GM21381 (cell line): ENCODE measurements around the gene CXorf66.
A peak's percentile ranks its signal among the peaks of the same experiment; 100 is the strongest.
"Not testable (repeated sequence)": the region's sequence is repeated elsewhere in the genome, so short reads cannot be mapped to it uniquely, and the experiment has no call there.

Source experiments
- ATAC-seq: cut with Tn5 transposase; IDR thresholded peaks from one replicate; pipeline ENCODE4 v1.9.1; 2021; ENCODE audit warnings: mild to moderate bottlenecking, moderate library complexity; ENCODE audit not compliant: unreplicated experiment

The CXorf66 gene, protein sequence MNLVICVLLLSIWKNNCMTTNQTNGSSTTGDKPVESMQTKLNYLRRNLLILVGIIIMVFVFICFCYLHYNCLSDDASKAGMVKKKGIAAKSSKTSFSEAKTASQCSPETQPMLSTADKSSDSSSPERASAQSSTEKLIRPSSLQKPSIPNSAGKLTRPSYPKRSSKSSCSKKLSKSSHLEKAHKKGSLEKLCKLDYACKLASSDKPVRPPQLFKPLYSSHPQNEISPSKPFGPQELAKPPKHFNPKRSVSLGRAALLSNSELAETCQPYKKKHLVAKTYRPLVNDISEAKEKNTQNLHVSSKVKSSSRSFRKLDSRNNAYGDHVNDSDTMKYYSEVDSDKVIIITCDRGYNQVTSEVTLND

DNA sequence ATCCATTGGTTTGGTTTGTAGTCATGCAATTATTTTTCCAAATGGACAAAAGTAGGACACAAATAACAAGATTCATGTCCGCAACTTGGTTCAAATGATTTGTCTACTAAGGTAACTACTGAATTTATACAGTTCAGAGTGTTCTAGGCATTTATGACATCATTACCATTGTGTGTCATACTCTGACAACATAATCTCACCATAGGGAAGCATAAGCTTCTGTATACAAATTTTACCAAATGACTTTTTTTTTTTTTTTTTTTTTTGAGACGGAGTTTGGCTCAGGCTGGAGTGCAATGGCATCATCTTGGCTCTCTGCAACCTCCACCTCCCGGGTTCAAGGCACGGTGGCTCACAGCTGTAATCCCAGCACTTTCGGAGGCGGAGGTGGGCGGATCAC is at the start of gene CXorf66:
Gene CXorf66, minus strand, starts transcription at position 101 of the 400 bp plus-strand sequence. Its CDS starts 25 bp downstream, at position 76.
- ATAC-seq = no peak

GRCh38 chrX:139982856-139983255 is 17.5 kb upstream of the CXorf66 start:
- ATAC-seq = no peak

GRCh38 chrX:139974471-139974870 is 9.2 kb upstream of the CXorf66 start:
- no peak for ATAC-seq

DNA sequence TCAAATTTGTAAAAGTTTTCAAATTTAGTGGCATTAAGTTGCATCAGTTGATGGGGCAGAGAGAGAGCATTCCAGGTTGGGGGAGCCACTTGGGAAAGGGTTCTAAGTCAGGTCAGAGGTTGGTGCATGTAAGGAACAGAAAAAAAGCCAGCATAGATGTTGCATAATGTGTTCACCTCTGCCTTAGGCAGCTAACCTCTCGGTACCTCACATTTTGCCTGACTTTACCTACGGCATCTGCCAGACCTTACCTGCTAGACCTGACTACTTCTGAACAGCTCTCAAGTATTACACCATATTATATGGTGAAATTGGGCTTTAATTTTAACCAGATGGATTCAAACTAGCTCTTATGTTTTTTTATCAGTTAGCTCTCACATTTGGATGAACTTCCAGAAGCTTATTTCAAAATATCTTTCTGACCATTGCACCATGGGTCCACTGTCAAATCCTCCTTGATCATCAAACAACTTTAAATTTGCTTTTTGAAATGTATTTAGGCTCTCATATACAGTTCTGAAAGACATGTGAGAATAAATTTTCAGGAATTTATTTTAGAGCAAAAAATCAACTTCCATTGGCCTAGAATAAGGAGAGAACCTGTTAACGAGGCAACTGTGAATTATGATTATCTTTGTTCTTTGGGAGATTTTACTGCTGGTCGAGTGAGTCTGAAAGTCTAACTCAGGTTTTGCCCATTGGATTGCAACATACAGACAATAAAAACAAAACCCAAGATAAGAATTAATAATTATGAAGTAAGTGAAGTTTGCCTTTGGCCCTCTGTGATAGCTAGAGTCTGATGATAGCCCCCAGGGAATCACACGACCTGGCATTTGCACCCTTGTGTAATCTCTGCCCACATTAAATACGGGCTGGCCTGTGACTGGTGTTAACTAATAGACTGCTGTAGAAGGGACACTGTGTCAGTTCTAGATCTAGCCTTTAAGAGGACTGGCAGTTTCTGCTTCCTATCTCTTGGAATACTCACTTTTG is 7.6 kb upstream of the CXorf66 start:
- no peak for ATAC-seq

- no peak for ATAC-seq
Measured at GRCh38 chrX:139972113-139972512, 6.8 kb upstream of the CXorf66 start.

- ATAC-seq = no peak
Measured at GRCh38 chrX:139971394-139971749, 6.1 kb upstream of the CXorf66 start.

DNA sequence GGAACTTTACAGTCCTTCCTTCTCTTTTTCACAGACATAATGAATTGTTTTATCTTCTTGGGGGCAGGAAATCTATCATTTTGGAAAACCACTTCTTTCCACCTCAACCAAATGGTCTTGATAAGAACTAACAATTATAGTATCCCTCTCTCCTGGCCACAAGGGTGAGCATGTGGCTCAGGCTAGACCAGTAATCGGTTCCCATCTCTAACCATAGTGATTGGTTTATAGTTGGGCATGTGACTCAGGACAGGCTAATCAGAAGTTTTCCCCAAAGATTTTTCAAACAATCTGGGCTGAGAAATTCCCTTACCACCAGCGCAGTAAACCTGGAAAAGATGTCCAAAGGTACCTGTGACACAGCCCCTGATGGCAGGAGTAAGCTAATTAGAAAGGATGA is 4.0 kb upstream of the CXorf66 start:
- no peak for ATAC-seq

DNA sequence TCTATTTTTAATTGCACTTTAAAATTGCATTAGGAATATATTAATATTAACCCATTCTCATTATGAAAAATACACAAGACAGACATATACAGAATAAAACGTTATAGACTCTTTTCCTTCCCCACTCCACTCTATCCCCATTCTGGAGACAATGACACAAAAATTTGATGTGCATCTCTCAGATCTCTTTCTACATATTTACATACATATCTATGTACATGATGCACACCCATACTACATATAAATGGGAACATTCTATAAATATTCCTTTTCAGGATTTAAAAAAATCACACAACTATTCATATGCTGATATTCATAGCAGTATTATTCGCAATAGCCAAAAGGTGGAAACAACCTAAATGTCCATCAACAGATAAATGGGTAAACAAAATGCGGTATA is 2.4 kb upstream of the CXorf66 start:
- no peak for ATAC-seq

GRCh38 chrX:139967300-139967699 is 2.0 kb upstream of the CXorf66 start:
- no peak for ATAC-seq

GRCh38 chrX:139966159-139966558 is 838 bp upstream of the CXorf66 start:
- ATAC-seq = not testable (repeated sequence)

GRCh38 chrX:139961091-139961490 is 4.2 kb downstream of the CXorf66 start:
- ATAC-seq = not testable (repeated sequence)

DNA sequence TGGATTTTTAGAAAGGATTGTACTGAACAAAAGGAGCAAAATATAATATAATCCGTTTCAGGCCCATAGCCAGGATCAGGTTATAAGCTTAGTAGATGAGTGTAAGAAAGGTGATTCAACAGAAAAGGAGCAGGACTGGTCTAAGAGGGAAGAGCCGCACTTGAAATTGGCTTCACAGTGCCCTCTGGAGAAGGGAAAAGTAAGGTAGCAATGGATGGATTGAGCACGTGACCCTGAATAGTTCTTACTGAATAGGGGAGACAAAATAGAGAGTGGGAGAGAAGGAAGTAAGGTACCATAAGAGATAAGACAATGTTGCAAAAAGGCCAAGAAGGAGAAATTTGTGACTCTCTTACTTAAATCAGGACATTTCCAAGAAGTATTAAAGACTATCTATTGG is 15.6 kb downstream of the CXorf66 start:
- ATAC-seq = no peak

GRCh38 chrX:139945075-139945474 is 20.2 kb downstream of the CXorf66 start:
- no peak for ATAC-seq

GRCh38 chrX:139936259-139936658 is 29.1 kb downstream of the CXorf66 start:
- no peak for ATAC-seq

GRCh38 chrX:139933904-139934303 is 31.4 kb downstream of the CXorf66 start:
- ATAC-seq = no peak

DNA sequence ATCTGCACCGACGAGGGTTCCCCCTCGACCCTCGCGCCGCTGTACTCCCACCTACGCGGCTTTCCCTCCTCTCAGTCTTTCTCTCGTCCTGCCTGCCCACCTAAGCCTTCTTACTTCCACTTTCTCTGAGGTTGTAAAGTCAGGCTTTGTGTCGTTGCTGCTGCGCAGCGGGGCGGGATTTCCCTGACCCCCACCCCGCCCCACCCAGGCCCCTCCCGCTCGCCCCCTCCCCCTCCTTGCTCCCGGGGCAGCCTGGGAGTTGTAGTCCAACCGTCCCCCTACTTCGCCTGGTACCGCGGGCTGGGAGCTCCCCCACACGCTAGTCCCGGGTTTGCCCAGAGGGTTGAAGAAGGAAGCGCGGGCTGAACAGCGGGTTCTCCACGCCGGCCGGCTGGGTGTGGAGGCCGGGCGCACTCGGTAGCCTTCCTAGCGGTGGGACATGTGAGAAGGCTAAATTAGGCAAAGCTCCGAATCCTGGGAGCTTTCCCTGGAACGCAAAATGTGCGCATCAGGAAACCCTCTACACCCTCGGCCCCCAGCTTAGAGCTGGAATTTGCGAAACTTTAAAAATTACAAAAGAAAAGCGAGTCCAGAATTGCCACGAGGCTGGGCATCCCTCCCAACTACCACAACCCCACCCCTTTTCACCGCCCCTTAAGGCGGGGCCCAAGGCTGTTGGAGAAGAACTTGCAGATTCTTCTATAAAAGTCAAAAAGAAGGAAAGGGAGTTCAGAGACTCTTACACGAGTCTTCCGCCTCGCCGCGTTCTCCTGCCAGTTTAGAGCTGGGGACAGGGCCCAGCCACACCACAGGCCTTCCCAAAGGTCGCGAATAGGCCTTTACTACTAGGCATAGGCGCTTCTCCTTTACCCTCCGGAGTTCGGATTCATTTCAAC is 32.2 kb downstream of the CXorf66 start, which contains the start of gene ATP11C:
Gene ATP11C, minus strand, starts transcription at position 153 of the 896 bp plus-strand sequence. CDS start 1,011 bp downstream, outside the sequence.
- ATAC-seq = peak; percentile 72

DNA sequence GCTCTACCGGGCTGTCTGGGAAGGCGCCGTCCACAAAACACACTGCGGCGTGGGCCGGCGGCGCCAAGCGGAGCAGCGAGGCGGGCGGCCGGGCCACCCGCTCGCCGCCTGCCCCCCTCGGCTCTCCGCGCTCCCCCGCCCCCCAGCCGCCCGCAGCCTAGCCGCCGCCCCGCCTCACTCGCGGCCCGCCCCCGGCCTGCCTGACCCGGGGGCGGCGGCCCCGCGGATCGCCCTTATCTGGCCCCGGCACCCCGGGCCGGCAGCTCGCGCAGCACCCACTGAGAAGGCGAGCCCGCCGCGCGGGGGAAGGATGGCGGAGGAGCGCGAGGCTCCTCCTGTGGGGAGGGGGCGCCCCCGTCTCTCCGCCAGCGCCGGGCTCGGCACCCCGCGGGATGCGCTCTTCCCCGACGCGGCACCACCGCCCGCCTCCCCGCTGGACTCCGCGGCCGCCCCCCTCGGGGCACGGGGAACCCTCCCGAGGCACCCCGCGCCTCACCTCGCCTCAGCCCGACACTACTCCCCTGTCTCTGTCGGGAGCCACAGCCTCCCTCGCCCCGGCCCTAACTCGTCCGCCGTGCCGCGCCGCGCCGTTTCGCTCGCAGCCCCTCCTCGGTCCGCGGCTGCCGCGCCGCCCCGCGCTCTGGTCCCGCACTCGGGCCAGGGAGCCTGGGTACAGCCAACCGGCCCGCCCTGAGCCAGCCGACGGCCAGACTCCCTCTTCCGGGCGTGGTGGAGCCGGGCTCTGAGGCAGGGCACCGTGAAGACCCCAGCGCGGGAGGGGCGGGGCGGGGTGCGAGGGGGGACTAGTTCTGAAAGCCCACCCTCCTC is 33.0 kb downstream of the CXorf66 start:
- ATAC-seq = peak; percentile 39

- ATAC-seq = no peak
Measured at GRCh38 chrX:139931646-139932072, 33.7 kb downstream of the CXorf66 start.

DNA sequence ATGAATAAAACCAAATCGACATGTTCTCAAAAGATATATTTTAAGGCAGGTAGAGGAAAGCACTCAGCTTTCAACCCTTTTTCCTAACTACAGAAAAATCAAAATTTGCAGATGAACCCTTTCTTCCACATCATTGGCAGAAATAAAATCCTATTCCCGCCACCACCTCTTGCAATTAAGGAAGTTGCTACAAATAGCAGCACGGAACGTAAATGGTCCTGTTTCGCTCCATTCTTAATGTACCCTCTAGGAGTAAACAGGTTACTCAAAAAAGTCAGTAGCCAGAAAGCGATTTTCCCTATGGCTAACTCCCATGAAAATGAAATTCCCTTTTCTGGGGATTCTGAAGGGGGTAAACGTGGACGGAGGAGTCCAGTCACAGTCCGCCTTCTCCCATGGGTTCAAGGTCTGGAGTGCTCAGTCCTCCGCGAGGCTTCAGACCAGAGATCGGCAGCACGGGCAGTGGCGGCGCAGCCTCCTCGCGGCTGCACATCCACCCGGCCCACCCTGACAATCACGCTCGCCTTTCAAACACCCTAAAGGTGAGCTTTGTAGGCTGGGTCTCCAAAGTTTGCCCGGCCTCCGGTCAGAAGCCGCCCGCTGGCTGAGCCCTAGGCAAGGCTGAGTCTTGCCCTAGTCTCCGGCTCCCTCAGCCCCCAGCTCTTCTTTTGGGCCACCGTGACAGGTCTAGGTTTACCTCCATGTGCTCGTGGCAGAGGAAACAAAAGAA is 34.2 kb downstream of the CXorf66 start:
- no peak for ATAC-seq
